ENCODE results near the gene IKBKG.

DNA sequence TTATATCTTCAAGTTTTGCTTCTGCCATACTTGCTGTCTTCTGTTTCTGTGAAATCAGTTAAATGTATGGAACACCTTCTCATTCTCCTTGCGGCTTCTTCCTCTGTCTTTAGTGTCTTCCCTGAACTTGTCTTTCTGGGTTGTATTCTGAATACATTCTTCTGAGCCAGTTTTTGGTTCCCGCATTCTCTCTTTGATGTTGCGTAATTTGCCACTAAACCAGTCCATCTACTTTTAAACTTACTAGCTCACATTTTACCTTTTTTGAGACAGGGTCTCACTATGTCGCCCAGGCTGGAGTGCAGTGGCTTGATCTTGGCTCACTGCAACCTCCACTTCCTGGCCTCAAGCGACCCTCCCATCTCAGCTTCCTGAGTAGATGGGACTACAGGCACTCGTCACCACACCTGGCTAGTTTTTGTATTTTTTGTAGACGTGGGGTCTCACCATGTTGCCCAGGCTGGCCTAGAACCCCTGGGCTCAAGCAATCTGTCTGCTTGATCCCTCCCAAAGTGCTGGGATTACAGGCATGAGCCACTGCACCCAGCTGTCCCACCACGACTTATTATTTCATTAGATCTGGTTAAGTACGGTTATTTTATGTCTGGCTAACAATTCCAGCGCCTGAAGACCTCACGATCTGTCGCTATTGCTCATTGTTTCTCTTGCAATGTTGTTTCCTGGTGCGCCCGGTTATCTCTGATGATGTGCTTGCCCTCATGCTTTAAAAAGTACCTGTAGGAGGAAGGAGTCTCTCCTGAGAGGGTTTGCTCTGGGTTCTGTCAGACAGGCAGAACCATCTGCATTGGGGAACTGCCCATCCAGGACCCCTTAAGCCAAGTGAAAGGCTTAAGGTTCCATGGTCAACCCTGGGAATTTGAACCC is 21.6 kb upstream of the IKBKG start:
- TF ChIP-seq, protein P1, sequence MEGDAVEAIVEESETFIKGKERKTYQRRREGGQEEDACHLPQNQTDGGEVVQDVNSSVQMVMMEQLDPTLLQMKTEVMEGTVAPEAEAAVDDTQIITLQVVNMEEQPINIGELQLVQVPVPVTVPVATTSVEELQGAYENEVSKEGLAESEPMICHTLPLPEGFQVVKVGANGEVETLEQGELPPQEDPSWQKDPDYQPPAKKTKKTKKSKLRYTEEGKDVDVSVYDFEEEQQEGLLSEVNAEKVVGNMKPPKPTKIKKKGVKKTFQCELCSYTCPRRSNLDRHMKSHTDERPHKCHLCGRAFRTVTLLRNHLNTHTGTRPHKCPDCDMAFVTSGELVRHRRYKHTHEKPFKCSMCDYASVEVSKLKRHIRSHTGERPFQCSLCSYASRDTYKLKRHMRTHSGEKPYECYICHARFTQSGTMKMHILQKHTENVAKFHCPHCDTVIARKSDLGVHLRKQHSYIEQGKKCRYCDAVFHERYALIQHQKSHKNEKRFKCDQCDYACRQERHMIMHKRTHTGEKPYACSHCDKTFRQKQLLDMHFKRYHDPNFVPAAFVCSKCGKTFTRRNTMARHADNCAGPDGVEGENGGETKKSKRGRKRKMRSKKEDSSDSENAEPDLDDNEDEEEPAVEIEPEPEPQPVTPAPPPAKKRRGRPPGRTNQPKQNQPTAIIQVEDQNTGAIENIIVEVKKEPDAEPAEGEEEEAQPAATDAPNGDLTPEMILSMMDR (IDR thresholded peaks at IDR 0.05) = no peak
- no peak for TF ChIP-seq POLR2A (IDR thresholded peaks at IDR 0.05)
- TF ChIP-seq EP300 (IDR thresholded peaks at IDR 0.05) = no peak
